ES-I3 (cell line): Measurements from ENCODE around the gene PBX1.

ENCODE experiments used
- H3K36me3 ChIP-seq: 2 replicates; pipeline ENCODE4 v1.6.1; 2013; ENCODE audit warnings: mild to moderate bottlenecking, low read length, control low read depth, moderate library complexity; ENCODE audit not compliant: insufficient read depth
- H3K4me1 ChIP-seq: 2 replicates; pipeline ENCODE4 v1.6.1; 2013; ENCODE audit warnings: mild to moderate bottlenecking, control low read depth, low read length; ENCODE audit not compliant: insufficient read depth
- H3K9ac ChIP-seq: 2 replicates; pipeline ENCODE4 v1.6.1; 2013; ENCODE audit warnings: low read depth, mild to moderate bottlenecking, low read length, moderate library complexity
- H3K9me3 ChIP-seq: 2 replicates; pipeline ENCODE4 v1.6.1; 2013; ENCODE audit warnings: mild to moderate bottlenecking, low read length, moderate library complexity; ENCODE audit not compliant: control insufficient read depth, insufficient read depth

The PBX1 gene

GRCh38 chr1:164607351-164607750 is 48.4 kb downstream of the PBX1 start:
- no peak overlapping the region for H3K9ac ChIP-seq
- no peaks in the 10 kb centered on the region for H3K9me3 ChIP-seq
- peaks cover 48% of the 10 kb centered on the region for H3K4me1 ChIP-seq
- no peaks in the 10 kb centered on the region for H3K36me3 ChIP-seq

DNA sequence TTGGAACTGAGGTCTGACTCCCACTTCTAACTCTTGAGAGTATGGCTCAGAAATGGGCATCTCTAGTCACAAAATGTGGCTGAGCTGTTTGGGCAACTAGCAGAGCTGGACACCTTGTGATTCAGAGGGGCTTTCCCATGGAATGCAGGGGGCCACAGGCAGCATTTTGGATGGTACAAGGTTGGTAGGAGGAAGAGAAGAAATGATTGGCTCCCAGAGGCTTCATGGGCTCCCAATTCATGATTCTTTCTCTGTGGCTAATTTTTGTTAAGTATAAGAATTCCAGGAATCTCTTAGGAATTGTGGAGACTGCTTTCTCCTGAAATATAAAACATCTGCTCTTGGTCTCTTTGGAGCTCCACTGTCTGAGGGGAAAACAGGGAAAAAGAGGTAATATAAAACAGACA is 49.7 kb downstream of the PBX1 start:
- Histone ChIP-seq H3K9me3 (no peaks in the 10 kb centered on the region), H3K4me1 (peaks cover 50% of the 10 kb centered on the region), H3K36me3 (no peaks in the 10 kb centered on the region), H3K9ac (no peak overlapping the region)

GRCh38 chr1:164609089-164609488 is 50.1 kb downstream of the PBX1 start:
- no peak overlapping the region for H3K9ac ChIP-seq
- H3K4me1 ChIP-seq, result peaks cover 54% of the 10 kb centered on the region
- no peaks in the 10 kb centered on the region for H3K36me3 ChIP-seq
- H3K9me3 ChIP-seq, result no peaks in the 10 kb centered on the region

DNA sequence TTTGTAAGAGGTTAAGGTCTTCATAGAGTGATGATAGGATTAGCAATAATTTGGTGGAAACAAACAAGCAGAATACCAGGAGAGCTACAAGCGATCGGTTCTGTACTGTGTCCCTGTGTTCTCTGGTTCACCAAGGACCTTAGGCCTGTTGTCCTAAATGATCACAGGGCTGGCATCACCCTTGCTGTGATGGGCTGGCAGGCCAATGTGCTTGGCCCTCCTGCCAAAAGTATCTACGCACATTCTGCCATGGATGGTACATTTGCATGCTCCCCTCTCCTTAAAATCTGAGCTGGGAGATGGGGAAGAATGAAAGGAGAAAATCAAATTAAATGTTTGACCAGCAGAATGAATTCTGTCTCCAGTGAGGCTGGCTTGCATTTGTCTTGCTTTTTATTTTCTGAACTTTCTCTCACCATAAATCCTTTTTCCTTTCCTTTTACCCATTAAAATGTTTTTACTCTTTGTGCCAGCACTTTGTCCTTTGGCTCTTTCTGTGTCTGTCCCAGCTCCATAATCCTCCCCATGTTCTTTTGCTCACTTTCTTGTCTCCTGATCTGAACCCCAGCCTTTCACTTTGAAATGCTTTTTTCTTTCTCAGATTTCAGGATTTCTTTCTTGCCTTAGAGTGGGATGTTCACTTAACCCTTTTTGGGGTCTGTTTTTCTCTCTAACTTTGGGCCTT is 51.7 kb downstream of the PBX1 start:
- peaks cover 49% of the 10 kb centered on the region for H3K4me1 ChIP-seq
- no peaks in the 10 kb centered on the region for H3K36me3 ChIP-seq
- H3K9ac ChIP-seq, result no peak overlapping the region
- H3K9me3 ChIP-seq, result no peaks in the 10 kb centered on the region

GRCh38 chr1:164611754-164612642 is 53.0 kb downstream of the PBX1 start:
- Histone ChIP-seq H3K9me3 (no peaks in the 10 kb centered on the region), H3K4me1 (peaks cover 53% of the 10 kb centered on the region), H3K9ac (no peak overlapping the region), H3K36me3 (no peaks in the 10 kb centered on the region)

GRCh38 chr1:164613176-164613575 is 54.2 kb downstream of the PBX1 start:
- Histone ChIP-seq H3K36me3 (no peaks in the 10 kb centered on the region), H3K4me1 (peaks cover 53% of the 10 kb centered on the region), H3K9ac (no peak overlapping the region), H3K9me3 (no peaks in the 10 kb centered on the region)

DNA sequence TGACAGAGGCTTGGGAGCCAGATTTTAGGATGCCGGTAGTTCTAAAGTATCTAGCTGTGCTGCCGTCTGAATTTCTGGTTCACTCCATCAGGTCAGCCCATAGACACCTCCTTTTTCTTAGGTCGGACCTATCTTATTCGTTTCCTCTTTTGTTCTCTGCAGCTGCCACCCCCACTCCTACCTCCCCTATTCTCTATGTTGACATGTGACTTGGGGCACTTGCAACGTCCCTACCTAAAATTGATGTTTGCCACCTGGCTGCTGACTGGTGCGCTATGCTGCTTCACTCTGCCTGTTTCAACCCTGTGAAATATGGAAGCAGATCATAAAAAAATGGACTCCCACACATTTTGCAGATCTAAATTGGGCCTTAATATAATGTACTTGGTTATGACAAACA is 55.3 kb downstream of the PBX1 start:
- no peaks in the 10 kb centered on the region for H3K36me3 ChIP-seq
- H3K4me1 ChIP-seq, result peaks cover 42% of the 10 kb centered on the region
- no peaks in the 10 kb centered on the region for H3K9me3 ChIP-seq
- no peak overlapping the region for H3K9ac ChIP-seq

- H3K36me3 ChIP-seq, result no peaks in the 10 kb centered on the region
- H3K4me1 ChIP-seq, result peaks cover 29% of the 10 kb centered on the region
- no peak overlapping the region for H3K9ac ChIP-seq
- no peaks in the 10 kb centered on the region for H3K9me3 ChIP-seq
Measured at GRCh38 chr1:164617377-164618201, 58.6 kb downstream of the PBX1 start.

DNA sequence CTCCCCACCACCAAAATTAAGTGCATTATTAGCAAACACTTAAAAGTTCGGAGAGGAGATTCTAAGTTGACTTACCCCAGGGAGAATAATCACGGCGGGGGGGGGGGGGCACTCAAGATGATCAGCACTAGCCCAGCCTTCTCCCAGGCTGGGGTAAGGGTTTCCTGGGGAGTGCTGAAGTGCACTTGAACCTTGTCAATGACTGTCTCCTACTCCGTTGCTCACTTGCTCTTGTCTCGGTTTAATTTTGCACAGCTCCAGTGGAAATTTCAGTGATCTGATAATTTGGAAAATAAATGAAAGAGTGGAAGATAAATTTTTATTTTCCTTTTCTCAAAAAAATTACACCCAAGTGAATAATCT is 59.2 kb downstream of the PBX1 start:
- peaks cover 23% of the 10 kb centered on the region for H3K4me1 ChIP-seq
- H3K9ac ChIP-seq, result no peak overlapping the region
- no peaks in the 10 kb centered on the region for H3K36me3 ChIP-seq
- H3K9me3 ChIP-seq, result no peaks in the 10 kb centered on the region

- Histone ChIP-seq H3K9me3 (no peaks in the 10 kb centered on the region), H3K9ac (no peak overlapping the region), H3K4me1 (peaks cover 13% of the 10 kb centered on the region), H3K36me3 (no peaks in the 10 kb centered on the region)
Measured at GRCh38 chr1:164619006-164619784, 60.2 kb downstream of the PBX1 start.

DNA sequence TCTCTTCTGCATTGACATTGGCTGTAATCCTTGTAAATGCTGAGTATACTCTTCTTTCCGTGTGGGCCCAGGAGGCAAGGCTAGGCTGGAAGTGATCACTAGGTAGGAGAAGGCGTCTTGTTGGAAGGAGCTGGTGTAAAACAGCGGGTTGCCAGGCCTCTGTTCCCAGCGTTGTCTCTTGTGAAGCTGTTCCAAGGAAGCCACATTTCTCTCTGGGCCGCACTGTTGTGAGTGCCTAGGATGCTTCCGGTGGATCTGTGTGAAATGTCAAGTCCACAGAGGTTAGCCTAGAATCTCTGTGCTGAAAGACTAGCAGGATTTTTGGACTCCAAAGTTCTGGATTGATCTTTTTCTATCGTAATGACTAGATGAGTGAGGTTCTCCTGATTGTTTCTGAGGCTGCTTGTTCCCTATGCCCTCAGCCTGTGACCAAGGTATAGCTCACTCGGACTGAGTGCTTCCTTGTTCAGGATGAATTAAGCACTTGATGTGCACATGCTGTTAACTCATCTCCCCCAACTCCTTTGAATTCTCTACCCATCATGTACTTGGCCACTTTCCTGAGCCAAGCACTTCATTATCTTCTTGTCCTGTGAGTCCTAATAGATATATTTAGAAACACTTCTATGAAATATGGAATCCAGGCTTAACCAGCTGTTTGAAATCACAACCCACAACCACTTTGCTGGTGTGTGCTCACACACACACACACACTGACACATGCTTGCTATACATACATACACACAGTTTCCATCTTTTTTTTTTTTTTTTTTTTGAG is 63.3 kb downstream of the PBX1 start:
- Histone ChIP-seq H3K36me3 (no peaks in the 10 kb centered on the region), H3K9me3 (no peaks in the 10 kb centered on the region), H3K9ac (no peak overlapping the region), H3K4me1 (peaks cover under 1% of the 10 kb centered on the region)

GRCh38 chr1:164623805-164624204 is 64.8 kb downstream of the PBX1 start:
- Histone ChIP-seq H3K9me3 (no peaks in the 10 kb centered on the region), H3K4me1 (no peaks in the 10 kb centered on the region; the same call in 1 of the 2 replicates), H3K9ac (no peak overlapping the region), H3K36me3 (no peaks in the 10 kb centered on the region)

DNA sequence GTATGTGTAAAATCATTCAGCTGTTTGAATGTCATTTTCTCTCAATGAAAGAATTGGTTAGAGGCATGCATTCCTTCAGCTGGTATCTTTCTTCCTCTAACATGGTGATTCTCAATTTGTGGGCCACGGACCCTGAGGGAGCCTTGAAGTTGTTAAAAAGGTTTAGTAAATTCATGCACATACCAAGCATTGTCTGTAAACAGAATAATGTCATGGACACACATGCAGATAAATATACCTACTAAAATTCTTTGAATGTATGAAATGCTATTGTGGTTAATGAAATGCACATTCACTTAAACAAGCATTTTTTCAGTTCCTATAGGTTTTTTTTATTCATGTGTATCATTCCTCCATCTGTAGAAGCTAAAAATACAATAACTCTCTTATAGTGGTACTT is 65.4 kb downstream of the PBX1 start:
- Histone ChIP-seq H3K9ac (no peak overlapping the region), H3K9me3 (no peaks in the 10 kb centered on the region), H3K36me3 (no peaks in the 10 kb centered on the region), H3K4me1 (no peaks in the 10 kb centered on the region; the same call in 1 of the 2 replicates)
